ENCODE measurements around the gene SORCS2. TPM values are rescaled to one million over a fixed set of nuclear protein-coding genes. Genes with fewer than 3 reads are reported as not detected.

The SORCS2 gene
- total RNA-seq, 2 donors from 2014 or later, result 1.0 to 4.4 TPM

- Histone ChIP-seq H3K4me1 (replicated peaks) (no peaks in the 10 kb centered on the region), H3K4me3 (no peak overlapping the region), H3K27me3 (replicated peaks; ENCODE audit: insufficient read depth) (no peaks in the 10 kb centered on the region), H3K27ac (no peak overlapping the region), H3K36me3 (no peaks in the 10 kb centered on the region), H3K9me3 (no peaks in the 10 kb centered on the region)
- intact Hi-C loops (cut with DNase I), result no loop called here
- TF ChIP-seq POLR2A (IDR thresholded peaks at IDR 0.05), result no peak
- TF ChIP-seq POLR2AphosphoS5 (IDR thresholded peaks at IDR 0.05), result no peak
- TF ChIP-seq CTCF (IDR thresholded peaks at IDR 0.05), result no peak
- WGBS, result 94% methylated on average over 19 of the region's 19 CpGs
- no peak for DNase-seq (ENCODE audit: low spot score)
Measured at GRCh38 chr4:7422151-7422897, 230.0 kb downstream of the SORCS2 start.

GRCh38 chr4:7422898-7423180 lies 230.5 kb downstream of the SORCS2 start:
- H3K27me3 ChIP-seq (replicated peaks; ENCODE audit: insufficient read depth), result no peaks in the 10 kb centered on the region
- H3K4me1 ChIP-seq (replicated peaks), result no peaks in the 10 kb centered on the region
- no peak for DNase-seq (ENCODE audit: low spot score)
- intact Hi-C loops (cut with DNase I), result no loop called here
- WGBS, result 91% methylated on average over 9 of the region's 9 CpGs
- no peaks in the 10 kb centered on the region for H3K9me3 ChIP-seq
- H3K36me3 ChIP-seq, result no peaks in the 10 kb centered on the region
- H3K27ac ChIP-seq, result no peak overlapping the region
- no peak for TF ChIP-seq CTCF (IDR thresholded peaks at IDR 0.05)
- TF ChIP-seq POLR2AphosphoS5 (IDR thresholded peaks at IDR 0.05), result no peak
- no peak for TF ChIP-seq POLR2A (IDR thresholded peaks at IDR 0.05)
- H3K4me3 ChIP-seq, result no peak overlapping the region

- Histone ChIP-seq H3K9me3 (no peaks in the 10 kb centered on the region), H3K4me1 (replicated peaks) (no peaks in the 10 kb centered on the region), H3K36me3 (no peaks in the 10 kb centered on the region), H3K27ac (no peak overlapping the region), H3K27me3 (replicated peaks; ENCODE audit: insufficient read depth) (no peaks in the 10 kb centered on the region), H3K4me3 (no peak overlapping the region)
- DNase-seq (ENCODE audit: low spot score), result no peak
- intact Hi-C loops (cut with DNase I), result no loop called here
- TF ChIP-seq CTCF (IDR thresholded peaks at IDR 0.05) (no peak), POLR2AphosphoS5 (IDR thresholded peaks at IDR 0.05) (no peak), POLR2A (IDR thresholded peaks at IDR 0.05) (no peak)
- WGBS, result 91% methylated on average over 5 of the region's 5 CpGs
Measured at GRCh38 chr4:7423391-7423790, 231.1 kb downstream of the SORCS2 start.

- intact Hi-C loops (cut with DNase I), result no loop called here
- H3K36me3 ChIP-seq, result no peaks in the 10 kb centered on the region
- no peak for TF ChIP-seq CTCF (IDR thresholded peaks at IDR 0.05)
- TF ChIP-seq POLR2AphosphoS5 (IDR thresholded peaks at IDR 0.05), result no peak
- TF ChIP-seq POLR2A (IDR thresholded peaks at IDR 0.05), result no peak
- no peaks in the 10 kb centered on the region for H3K9me3 ChIP-seq
- no peaks in the 10 kb centered on the region for H3K4me1 ChIP-seq (replicated peaks)
- no peak overlapping the region for H3K27ac ChIP-seq
- 74% methylated on average over 17 of the region's 17 CpGs for WGBS
- no peak for DNase-seq (ENCODE audit: low spot score)
- H3K4me3 ChIP-seq, result no peak overlapping the region
- no peaks in the 10 kb centered on the region for H3K27me3 ChIP-seq (replicated peaks; ENCODE audit: insufficient read depth)
Measured at GRCh38 chr4:7423801-7424552, 231.6 kb downstream of the SORCS2 start.

All from prostate gland (tissue), 2 donors.